Measurements from ENCODE around the gene WSCD1.

The WSCD1 gene

DNA sequence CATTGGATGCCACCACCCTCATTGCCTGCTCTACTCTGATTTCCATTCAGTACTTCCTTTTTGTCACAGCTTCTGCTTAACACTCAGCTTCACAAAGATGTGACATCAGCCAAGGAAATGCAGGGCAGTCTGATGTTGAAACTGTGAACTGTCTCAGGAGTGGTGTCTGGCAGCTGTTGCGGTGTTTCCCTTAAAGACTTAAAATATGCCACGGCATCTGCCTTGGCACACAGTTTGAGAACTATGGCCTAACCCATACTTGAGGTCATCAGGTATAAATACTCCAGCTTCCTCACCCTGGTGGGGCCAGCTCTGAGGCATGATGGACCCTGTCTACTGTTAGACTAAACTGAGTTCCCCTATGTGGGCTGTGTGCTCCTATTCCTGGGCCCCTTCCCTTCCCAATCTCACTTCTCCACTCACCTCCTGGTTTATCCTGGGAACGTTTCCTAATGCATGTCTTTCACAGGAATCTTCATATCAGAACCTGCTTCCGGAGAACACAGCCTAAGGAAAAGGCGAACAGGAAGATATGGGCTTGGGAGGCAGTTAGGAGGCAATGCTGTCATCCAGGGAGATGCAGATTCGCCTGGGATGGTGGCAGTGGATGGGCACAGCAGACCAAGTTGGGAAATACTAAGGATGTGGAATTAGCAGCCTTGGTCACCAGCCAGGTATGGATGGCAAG is 96.5 kb downstream of the WSCD1 start:
- no peak for TF ChIP-seq CTCF (conservative IDR thresholded peaks at IDR 0.05; ENCODE audit: low read length)
- DNase-seq (ENCODE audit: low read depth), result no peak
- no peak overlapping the region for H3K4me3 ChIP-seq (ENCODE audit: low read length)

DNA sequence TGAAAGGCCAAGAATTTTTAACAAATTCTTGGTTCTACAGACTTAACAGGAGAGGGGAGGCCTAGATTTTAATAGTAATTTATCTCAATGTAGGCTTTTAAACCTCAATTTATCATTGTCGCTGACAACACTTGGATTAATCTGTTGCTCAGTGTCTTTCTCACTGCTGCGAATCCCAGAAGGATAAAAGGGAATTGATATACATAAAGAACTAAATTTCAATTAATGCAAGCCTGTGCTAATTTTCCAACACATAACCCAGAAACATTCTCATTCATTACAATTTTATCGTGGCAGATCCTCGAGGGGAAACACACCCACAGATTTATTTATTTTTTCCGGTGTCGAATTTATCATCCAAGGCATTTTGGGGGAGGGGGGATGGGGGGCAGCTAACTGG is 98.1 kb downstream of the WSCD1 start:
- no peak for TF ChIP-seq CTCF (conservative IDR thresholded peaks at IDR 0.05; ENCODE audit: low read length)
- H3K4me3 ChIP-seq (ENCODE audit: low read length), result no peak overlapping the region
- no peak for DNase-seq (ENCODE audit: low read depth)

GRCh38 chr17:6170349-6170748 is 100.2 kb downstream of the WSCD1 start:
- DNase-seq (ENCODE audit: low read depth), result no peak
- H3K4me3 ChIP-seq (ENCODE audit: low read length), result no peak overlapping the region
- TF ChIP-seq CTCF (conservative IDR thresholded peaks at IDR 0.05; ENCODE audit: low read length), result no peak

DNA sequence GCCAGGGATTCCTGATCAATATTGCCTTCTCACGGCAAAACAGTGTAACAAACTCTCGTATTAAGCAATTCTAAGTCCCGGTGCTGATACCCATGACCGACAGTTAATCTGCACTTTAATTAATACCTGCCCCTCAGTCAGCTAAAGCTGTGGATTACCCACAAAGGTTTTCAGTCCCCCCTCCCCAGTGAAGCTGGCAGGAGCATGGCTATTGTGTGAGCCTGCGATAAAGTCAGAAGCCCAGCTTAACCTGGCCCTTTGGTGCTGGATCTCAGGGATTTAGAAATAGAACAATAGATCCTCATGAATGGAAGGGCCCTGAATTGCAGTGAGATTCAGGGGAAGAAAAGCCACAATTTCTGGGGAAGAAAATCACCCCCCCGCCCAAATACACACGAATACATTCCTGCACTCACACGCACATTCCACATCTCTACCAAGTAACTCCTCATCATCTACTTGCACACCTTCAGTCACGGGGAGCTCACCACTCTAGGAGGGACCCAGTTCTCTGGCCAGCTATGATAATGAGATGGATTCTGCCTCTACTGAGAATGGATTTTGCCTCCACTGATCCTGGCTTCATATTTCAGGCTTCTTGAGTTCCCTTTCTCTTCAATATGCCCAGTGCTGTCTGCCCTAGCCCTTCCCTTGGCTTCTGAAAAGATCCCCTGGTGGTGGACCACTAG is 102.6 kb downstream of the WSCD1 start:
- no peak for TF ChIP-seq CTCF (conservative IDR thresholded peaks at IDR 0.05; ENCODE audit: low read length)
- no peak overlapping the region for H3K4me3 ChIP-seq (ENCODE audit: low read length)
- no peak for DNase-seq (ENCODE audit: low read depth)

DNA sequence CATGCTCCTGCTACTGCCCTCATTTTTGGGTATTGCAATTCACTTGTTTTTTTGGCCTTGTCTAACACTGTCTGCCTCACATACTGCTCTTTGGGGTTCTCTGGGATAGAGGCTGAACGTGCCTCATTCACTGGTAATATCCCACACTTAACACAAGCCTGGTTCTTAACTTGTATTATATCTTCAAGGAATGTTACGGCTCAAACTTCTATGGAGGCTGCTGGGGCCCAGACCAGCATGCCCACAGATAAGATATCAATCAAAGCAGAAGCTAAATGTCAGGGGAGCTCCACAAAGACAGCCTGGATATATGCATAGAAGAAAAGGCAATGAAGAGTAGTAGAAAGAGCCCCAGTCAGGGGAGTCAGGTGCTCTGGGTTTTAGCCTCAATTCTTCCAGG is 103.5 kb downstream of the WSCD1 start:
- no peak overlapping the region for H3K4me3 ChIP-seq (ENCODE audit: low read length)
- TF ChIP-seq CTCF (conservative IDR thresholded peaks at IDR 0.05; ENCODE audit: low read length), result no peak
- DNase-seq (ENCODE audit: low read depth), result no peak

Measured in AG10803 (cell line).